ENCODE results near the gene PPP1R36.
"Not testable (repeated sequence)": the region's sequence is repeated elsewhere in the genome, so short reads cannot be mapped to it uniquely, and the experiment has no call there.

Gene PPP1R36

GRCh38 chr14:64522591-64523355 is 27.0 kb upstream of the PPP1R36 start:
- DNase-seq = no peak

DNA sequence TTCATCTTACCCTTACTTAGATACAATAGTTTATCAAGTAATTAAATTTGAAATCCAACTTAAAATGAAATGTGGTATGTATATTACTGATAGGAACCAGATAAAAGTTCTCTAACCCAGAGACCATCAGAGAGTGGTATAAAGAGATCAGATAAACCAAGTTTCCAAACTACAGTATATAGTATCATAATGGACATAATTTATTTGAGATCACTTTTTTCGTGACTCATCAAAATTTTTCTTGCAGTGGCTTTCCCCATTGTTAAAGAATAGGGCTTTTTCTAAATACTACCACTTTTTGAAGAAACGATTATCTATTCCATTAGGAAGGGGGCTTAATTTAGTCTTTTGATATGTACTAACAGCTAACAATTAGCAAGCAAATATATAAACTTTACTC is 24.4 kb upstream of the PPP1R36 start:
- no peak for DNase-seq

- no peak for DNase-seq
Measured at GRCh38 chr14:64531567-64531966, 18.2 kb upstream of the PPP1R36 start.

GRCh38 chr14:64536488-64537245 is 13.1 kb upstream of the PPP1R36 start:
- DNase-seq = no peak

DNA sequence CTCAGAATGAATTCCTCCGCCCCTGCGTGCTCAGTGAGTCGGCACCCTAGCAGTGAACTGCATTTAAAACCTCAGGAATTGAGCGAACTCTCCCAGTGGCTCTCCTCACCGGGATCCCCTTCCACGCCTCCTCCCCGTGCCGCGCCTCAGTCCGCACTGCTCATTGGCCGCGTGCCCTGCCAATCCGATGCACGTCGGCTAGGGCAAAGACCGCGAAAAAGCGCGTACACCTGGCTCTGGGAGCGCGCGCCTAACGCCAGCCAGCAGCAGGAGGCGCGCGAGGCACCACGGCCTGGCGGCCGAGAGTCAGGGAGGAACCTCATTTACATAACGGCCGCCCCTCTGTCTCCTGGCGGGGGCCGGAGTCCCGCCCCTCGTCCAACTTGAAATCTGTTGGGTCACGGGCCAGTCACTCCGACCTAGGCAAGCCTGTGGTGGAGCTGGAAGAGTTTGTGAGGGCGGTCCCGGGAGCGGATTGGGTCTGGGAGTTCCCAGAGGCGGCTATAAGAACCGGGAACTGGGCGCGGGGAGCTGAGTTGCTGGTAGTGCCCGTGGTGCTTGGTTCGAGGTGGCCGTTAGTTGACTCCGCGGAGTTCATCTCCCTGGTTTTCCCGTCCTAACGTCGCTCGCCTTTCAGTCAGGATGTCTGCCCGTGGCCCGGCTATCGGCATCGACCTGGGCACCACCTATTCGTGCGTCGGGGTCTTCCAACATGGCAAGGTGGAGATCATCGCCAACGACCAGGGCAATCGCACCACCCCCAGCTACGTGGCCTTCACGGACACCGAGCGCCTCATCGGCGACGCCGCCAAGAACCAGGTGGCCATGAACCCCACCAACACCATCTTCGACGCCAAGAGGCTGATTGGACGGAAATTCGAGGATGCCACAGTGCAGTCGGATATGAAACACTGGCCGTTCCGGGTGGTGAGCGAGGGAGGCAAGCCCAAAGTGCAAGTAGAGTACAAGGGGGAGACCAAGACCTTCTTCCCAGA is 9.3 kb upstream of the PPP1R36 start, which contains the start of gene HSPA2:
Gene HSPA2 (plus strand): TSS at position 534 of the 995 bp plus-strand sequence. CDS start 109 bp downstream, at position 643.
- peak; percentile 96 to 97 for DNase-seq

GRCh38 chr14:64541261-64541971 is 8.3 kb upstream of the PPP1R36 start:
- DNase-seq = peak; percentile 10 to 17

DNA sequence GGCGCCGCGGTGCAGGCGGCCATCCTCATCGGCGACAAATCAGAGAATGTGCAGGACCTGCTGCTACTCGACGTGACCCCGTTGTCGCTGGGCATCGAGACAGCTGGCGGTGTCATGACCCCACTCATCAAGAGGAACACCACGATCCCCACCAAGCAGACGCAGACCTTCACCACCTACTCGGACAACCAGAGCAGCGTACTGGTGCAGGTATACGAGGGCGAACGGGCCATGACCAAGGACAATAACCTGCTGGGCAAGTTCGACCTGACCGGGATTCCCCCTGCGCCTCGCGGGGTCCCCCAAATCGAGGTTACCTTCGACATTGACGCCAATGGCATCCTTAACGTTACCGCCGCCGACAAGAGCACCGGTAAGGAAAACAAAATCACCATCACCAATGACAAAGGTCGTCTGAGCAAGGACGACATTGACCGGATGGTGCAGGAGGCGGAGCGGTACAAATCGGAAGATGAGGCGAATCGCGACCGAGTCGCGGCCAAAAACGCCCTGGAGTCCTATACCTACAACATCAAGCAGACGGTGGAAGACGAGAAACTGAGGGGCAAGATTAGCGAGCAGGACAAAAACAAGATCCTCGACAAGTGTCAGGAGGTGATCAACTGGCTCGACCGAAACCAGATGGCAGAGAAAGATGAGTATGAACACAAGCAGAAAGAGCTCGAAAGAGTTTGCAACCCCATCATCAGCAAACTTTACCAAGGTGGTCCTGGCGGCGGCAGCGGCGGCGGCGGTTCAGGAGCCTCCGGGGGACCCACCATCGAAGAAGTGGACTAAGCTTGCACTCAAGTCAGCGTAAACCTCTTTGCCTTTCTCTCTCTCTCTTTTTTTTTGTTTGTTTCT is 7.6 kb upstream of the PPP1R36 start:
- DNase-seq = peak in 1 of 2 donors; percentile 11

DNA sequence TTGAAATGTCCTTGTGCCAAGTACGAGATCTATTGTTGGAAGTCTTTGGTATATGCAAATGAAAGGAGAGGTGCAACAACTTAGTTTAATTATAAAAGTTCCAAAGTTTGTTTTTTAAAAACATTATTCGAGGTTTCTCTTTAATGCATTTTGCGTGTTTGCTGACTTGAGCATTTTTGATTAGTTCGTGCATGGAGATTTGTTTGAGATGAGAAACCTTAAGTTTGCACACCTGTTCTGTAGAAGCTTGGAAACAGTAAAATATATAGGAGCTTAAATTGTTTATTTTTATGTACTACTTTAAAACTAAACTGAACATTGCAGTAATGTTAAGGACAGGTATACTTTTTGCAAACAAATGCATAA is 6.9 kb upstream of the PPP1R36 start:
- DNase-seq = no peak

DNA sequence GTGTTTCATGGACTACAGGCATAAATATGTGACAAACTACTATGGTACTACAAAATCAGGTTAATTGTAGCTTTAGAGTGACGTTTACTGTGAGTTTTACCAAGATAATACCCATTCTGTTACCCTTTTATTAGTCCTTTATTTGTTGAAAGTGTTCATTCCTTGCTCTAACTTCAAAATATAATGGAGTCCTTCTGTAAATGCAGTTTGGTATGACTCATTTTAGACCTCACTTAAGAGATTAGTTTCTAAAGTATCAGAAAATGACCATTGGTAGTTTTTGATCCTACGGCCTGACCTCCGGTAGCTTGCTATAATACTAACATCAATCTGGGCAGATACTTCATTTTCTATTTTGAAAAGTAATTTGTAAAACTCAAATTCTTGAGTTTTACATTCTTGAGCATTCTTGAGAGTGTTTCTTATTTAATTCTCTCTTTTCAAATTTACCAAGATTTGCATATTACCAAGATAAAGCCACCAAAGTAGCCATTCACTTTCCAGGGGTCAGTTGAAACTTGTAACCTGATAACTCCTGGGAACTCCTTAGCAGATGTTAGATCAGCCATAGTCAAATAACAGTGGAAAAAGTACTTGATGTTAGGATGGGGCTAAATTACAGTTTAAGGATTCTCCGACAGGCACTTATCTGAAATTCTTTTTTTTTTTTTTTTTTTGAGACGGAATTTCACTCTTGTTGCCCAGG is 5.0 kb upstream of the PPP1R36 start:
- no peak for DNase-seq

GRCh38 chr14:64549016-64549415 is 745 bp upstream of the PPP1R36 start:
- DNase-seq = no peak

DNA sequence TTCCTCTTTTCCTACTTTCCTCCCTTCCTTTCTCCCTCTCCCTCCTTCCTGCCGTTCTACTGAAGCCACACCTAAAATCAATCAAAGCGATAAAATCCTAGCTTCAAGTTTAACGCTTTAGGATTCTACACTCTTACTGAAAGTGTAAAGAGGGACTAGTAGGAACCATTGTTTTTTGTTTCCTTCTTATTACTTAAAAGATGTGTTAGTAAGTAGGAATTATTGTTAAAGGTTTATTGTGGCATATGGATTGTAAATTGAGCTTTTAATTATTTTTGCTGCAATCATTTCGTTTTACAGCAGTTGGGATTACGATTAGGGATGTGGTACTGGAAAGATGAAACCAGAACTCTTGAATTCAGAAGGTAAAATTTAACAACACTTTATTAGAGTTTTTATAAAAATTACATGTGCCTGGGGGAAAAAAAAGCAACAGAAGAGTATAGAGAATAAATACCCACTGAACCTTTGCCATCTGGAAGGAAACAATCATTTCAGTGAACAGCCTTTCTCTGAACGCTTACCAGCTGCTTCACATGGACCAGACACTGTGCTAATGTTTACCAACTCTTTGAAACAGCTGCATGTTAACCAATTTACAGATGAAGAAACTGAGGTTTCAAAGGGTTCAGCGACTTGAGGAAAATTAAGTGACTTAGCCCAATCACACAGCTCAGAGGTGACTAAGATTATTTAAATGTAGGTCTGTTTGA is 1.0 kb downstream of the PPP1R36 start:
- DNase-seq = no peak

DNA sequence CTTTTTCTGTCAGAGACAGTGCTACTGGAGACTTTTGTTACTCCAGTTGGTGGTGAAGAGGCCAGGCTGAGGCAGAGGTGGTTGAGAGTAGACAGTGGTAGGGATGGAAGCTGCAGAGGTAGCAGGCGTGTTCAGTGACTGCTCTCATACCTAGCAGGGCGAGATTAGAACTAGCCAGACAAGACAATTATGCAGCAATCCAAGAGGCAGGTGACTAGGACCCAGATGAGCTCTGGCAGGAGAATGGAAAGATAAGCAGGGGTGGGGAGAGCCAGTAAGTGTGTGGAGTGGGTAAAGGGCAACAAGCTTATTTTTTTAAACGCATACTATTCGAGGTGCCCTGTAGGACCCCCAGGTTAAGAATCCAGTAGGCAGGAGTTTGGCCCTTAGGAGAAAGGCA is 4.8 kb downstream of the PPP1R36 start:
- no peak for DNase-seq

DNA sequence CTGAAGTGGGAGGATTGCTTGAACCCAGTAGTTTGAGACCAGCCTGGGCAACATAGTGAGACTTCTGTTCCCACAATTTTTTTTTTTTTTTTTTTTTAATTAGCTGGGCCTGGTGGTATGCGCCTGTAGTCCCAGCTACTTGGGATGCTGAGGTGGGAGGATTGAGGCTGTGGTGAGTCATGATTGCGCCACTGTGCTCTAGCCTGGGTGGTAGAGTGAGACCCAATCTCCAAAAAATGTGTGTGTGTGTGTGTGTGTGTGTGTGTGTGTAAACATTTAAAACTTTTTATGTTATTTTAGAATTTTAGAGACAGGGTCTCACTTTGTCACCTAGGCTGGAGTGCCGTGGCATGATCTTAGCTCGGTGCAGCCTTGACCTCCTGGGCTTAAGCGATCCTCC is 6.8 kb downstream of the PPP1R36 start:
- no peak for DNase-seq

- not testable (repeated sequence) for DNase-seq
Measured at GRCh38 chr14:64558216-64558615, 8.5 kb downstream of the PPP1R36 start.

- no peak for DNase-seq
Measured at GRCh38 chr14:64561631-64562030, 11.9 kb downstream of the PPP1R36 start.

- DNase-seq = no peak
Measured at GRCh38 chr14:64562436-64562835, 12.7 kb downstream of the PPP1R36 start.

DNA sequence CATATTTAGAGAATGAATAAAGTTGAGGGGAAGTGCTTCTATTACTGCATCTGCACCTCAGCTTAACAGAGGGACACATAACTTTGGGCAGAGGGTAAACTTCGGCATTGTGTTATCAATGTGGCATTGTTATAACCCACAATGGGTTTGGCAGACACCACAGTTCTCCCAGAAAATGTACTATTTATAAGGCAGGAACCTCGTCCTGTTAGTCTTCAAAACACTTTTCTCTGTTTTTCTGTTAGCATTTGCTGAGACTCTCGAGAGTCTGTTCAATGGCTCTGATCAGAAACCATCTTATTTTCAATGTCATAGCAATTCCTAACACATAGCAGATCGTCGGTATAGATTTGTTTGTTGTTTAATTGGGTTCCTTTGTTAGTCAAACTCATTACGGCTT is 13.9 kb downstream of the PPP1R36 start:
- no peak for DNase-seq

- no peak for DNase-seq
Measured at GRCh38 chr14:64566651-64567122, 16.9 kb downstream of the PPP1R36 start.

DNA sequence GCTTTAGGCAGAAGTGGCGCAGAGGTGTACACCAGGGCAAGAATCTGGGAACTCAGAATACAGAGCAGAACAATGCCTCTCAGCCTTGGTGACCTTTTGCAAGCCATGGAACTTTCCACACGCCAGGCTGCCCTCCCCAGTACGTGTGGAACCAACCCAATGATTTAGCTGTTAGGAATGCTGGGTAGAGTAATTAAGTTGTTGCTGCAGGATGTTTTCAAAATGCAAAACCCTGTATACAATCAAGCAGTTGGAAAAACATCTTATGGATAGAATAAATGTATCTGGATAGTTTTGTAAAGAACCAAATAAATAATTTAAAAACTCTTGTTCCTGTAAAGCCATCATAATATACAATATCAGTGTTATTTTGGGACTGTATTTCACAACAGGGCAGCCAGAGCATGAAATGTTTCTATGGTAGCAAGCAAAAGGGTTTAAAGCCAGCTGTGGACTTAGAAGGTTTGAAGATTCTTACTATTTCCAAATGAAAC is 19.4 kb downstream of the PPP1R36 start:
- no peak for DNase-seq

GRCh38 chr14:64569646-64570045 is 19.9 kb downstream of the PPP1R36 start:
- not testable (repeated sequence) for DNase-seq

Data from CD4-positive, alpha-beta T cell treated with Interleukin-1 beta for 1 hour (primary cell).